GM12878 (cell line): ENCODE data around the gene TBCA. TPM values are rescaled to one million over a fixed set of nuclear protein-coding genes. Genes with fewer than 3 reads are reported as not detected.

ENCODE experiments used
- ATAC-seq: fragments of 200-7000 bp; cut with Tn5 transposase; 3 replicates; pipeline ENCODE4 v1.9.1; 2020; ENCODE audit warnings: mild to moderate bottlenecking, moderate library complexity
- BruUV-seq: library from RNA; stranded (reverse); fragments of 400-500 nt; replicated peaks from 2 replicates; lab custom pipeline; 2021; lab: Mats Ljungman, UMichigan
- CTCF ChIA-PET: fragments of 300-600 bp; sonication (Branson Sonifier 250); formaldehyde crosslinking; extraction: SDS; loops from one replicate; lab custom pipeline; 2021; ENCODE audit warnings: inconsistent platforms; lab: Yijun Ruan, JAX
- POLR2A ChIA-PET: fragments of 350-600 bp; formaldehyde crosslinking; extraction: SDS; loops from one replicate; lab custom pipeline; 2021; ENCODE audit warnings: inconsistent platforms; lab: Charles Lee
- RAD21 ChIA-PET: fragments of 300-600 bp; sonication (Branson Sonifier 250); formaldehyde crosslinking; loops from one replicate; lab custom pipeline; 2023; ENCODE audit warnings: antibody characterized with exemption; ENCODE audit not compliant: unreplicated experiment; lab: Charles Lee
- SMC1A ChIA-PET: fragments of 300-600 bp; sonication (Branson Sonifier 250); formaldehyde crosslinking; loops from one replicate; lab custom pipeline; 2023; ENCODE audit not compliant: unreplicated experiment, uncharacterized antibody; lab: Charles Lee
- DNase-seq: peaks from one replicate; pipeline ENCODE4 v3.0.0-alpha.2; 2011; ENCODE audit warnings: low read depth, low spot score
- FAIRE-seq: peaks from 3 replicates; lab custom pipeline; 2011; peaks lifted over from hg19 to GRCh38; lab: Jason Lieb, UNC
- H2AFZ ChIP-seq: 2 replicates; pipeline ENCODE4 v1.6.0; 2011; ENCODE audit warnings: low read depth, low read length, control low read depth; ENCODE audit not compliant: control insufficient read depth
- H3K27ac ChIP-seq: 2 replicates; pipeline ENCODE4 v1.5.1; 2011; ENCODE audit warnings: control low read depth; ENCODE audit not compliant: control insufficient read depth, insufficient read depth
- H3K27me3 ChIP-seq, 2 experiments: replicated peaks in 1 of 2; 2 replicates each; pipeline versions ENCODE4 v1.6.0 to v1.6.1; 2011; ENCODE audit warnings: low read length in 1 of 2; ENCODE audit not compliant: control insufficient read depth in 2 of 2, insufficient read depth in 2 of 2
- H3K36me3 ChIP-seq, 2 experiments: 2 replicates each; pipeline ENCODE4 v1.5.1; 2011; ENCODE audit warnings: low read length in 1 of 2; ENCODE audit not compliant: control insufficient read depth in 2 of 2, insufficient read depth in 2 of 2
- H3K4me1 ChIP-seq: 2 replicates; pipeline ENCODE4 v1.6.1; 2011; ENCODE audit warnings: mild to moderate bottlenecking, low read length, moderate library complexity, mixed read lengths; ENCODE audit not compliant: control insufficient read depth, insufficient read depth
- H3K4me2 ChIP-seq: 2 replicates; pipeline ENCODE4 v1.6.0; 2011; ENCODE audit warnings: control low read depth; ENCODE audit not compliant: control insufficient read depth, insufficient read depth
- H3K4me3 ChIP-seq: fragments of 200-600 bp; sonication (generic); 2 replicates; pipeline ENCODE4 v1.5.1; 2016
- H3K79me2 ChIP-seq: 2 replicates; pipeline ENCODE4 v1.6.0; 2011; ENCODE audit warnings: low read length; ENCODE audit not compliant: control insufficient read depth, insufficient read depth
- H3K9ac ChIP-seq: 2 replicates; pipeline ENCODE4 v1.8.0; 2011; ENCODE audit warnings: low read length, control low read depth, mixed read lengths; ENCODE audit not compliant: control insufficient read depth, insufficient read depth
- H3K9me3 ChIP-seq: replicated peaks from 3 replicates; pipeline ENCODE4 v1.5.1; 2011; ENCODE audit warnings: mild to moderate bottlenecking, low read length; ENCODE audit not compliant: control insufficient read depth, insufficient read depth
- H4K20me1 ChIP-seq: 2 replicates; pipeline ENCODE4 v1.6.0; 2011; ENCODE audit not compliant: control insufficient read depth, insufficient read depth
- BACH1 ChIP-seq: fragments of 450-650 bp; IDR thresholded peaks from 2 replicates; pipeline ENCODE4 v1.6.1; 2017; ENCODE audit warnings: mild to moderate bottlenecking, borderline replicate concordance
- CEBPB ChIP-seq, 2 experiments: fragments of 150-350 bp in 1 of 2; IDR thresholded peaks; 2 replicates each; pipeline ENCODE4 v1.6.1; 2012 to 2014; ENCODE audit warnings: low read depth in 2 of 2, low read length in 2 of 2, borderline replicate concordance in 1 of 2, inconsistent platforms in 1 of 2
- SKIL ChIP-seq: fragments of 450-650 bp; IDR thresholded peaks from 2 replicates; pipeline ENCODE4 v1.6.1; 2017; ENCODE audit warnings: mild to moderate bottlenecking, low read depth, inconsistent platforms; ENCODE audit not compliant: poor library complexity, severe bottlenecking
- SMC3 ChIP-seq: IDR thresholded peaks from 2 replicates; pipeline ENCODE4 v1.6.1; 2011; ENCODE audit warnings: low read length, improper control_type of control experiment, borderline replicate concordance
- TBL1XR1 ChIP-seq: IDR thresholded peaks from 2 replicates; pipeline ENCODE4 v1.6.1; 2012; ENCODE audit warnings: low read depth, low read length, improper control_type of control experiment
- ZBTB11 ChIP-seq: fragments of 450-650 bp; formaldehyde crosslinking; IDR thresholded peaks from 2 replicates; pipeline ENCODE4 v1.5.0; 2022; ENCODE audit warnings: mild to moderate bottlenecking, missing genetic modification characterization
- ZBTB40 ChIP-seq: fragments of 450-650 bp; IDR thresholded peaks from 2 replicates; pipeline ENCODE4 v1.6.1; 2016; ENCODE audit warnings: mild to moderate bottlenecking, moderate library complexity, borderline replicate concordance
- WGBS: methylation state at CpG from one replicate; pipeline ENCODE4 v1.1.6; 2016; ENCODE audit warnings: low lambda C conversion rate; ENCODE audit not compliant: insufficient replicate concordance, insufficient coverage; ENCODE audit errors: missing lambda C conversion rate; 5-methylcytosine and 5-hydroxymethylcytosine counted together
- in situ Hi-C: fragments of 300-500 bp; cut with MboI; formaldehyde crosslinking; loops from 9 replicates; pipeline ENCODE4 v1.14.3; 2018; ENCODE audit warnings: mixed read lengths
- intact Hi-C: fragments of 100-400 bp; cut with micrococcal nuclease; formaldehyde crosslinking; loops from one replicate; pipeline ENCODE4 v1.14.2; 2022; ENCODE audit not compliant: unreplicated experiment
- polyA plus RNA-seq, 11 experiments: library from polyadenylated mRNA; depleted of rRNA in 4 of 11; unstranded in 6 of 11; stranded (reverse) in 5 of 11; fragments of >200 nt; fragmentation: Nextera tagmentation in 4 of 11; fragmentation: Illumina TruSeq in 1 of 11; extraction: Ambion mirVana in 4 of 11; extraction: Trizol in 1 of 11; gene quantifications; 1 replicate in 1 of 11; 2 replicates in 10 of 11; pipeline versions ENCODE4 v1.2.1 to v1.2.3, GENCODE V29; 2011 to 2016; ENCODE audit warnings: inconsistent platforms in 2 of 11, missing spikeins in 2 of 11, low read depth in 1 of 11
- total RNA-seq, 4 experiments: library from RNA; depleted of rRNA in 3 of 4; stranded (reverse); fragments of >200 nt in 3 of 4; fragmentation: Illumina TruSeq in 1 of 4; extraction: Trizol in 1 of 4; gene quantifications; 2 replicates each; pipeline versions ENCODE4 v1.2.1 to v1.2.3, GENCODE V29; 2013 to 2021
- TF ChIP-seq, protein P1 (sequence below): fragments of 450-650 bp; IDR thresholded peaks from 2 replicates; pipeline ENCODE4 v1.6.1; 2014; ENCODE audit warnings: mild to moderate bottlenecking

TBCA gene
- total and polyA plus RNA-seq, 10 of the 15 experiments (the other 5 are each of a cell fraction or from before 2014, with no cell fraction given) = 86.3 to 647 (median 294) TPM

- FAIRE-seq (no peak), ATAC-seq (no peak), DNase-seq (no peak)
- H3K36me3 ChIP-seq = no peaks in the 10 kb centered on the region
- in situ Hi-C loops = no loop called here
- no peaks in the 10 kb centered on the region for H3K27me3 ChIP-seq
- CTCF ChIA-PET = interaction anchor here (0.6 kb wide), 1 partner anchor 500 kb away, joined by 3 read pairs; no protein-coding TSS in a partner anchor
- H3K9me3 ChIP-seq = no peaks in the 10 kb centered on the region; the same call in 1 of the 3 replicates
- no peak overlapping the region for H3K4me2 ChIP-seq
- H3K27ac ChIP-seq = no peak overlapping the region
- peaks cover 37% of the 10 kb centered on the region for H3K79me2 ChIP-seq
- RAD21 ChIA-PET = no interaction called here
- H2AFZ ChIP-seq = no peak overlapping the region
- 90% methylated on average over 5 of the region's 5 CpGs for WGBS
- no peaks in the 10 kb centered on the region for H4K20me1 ChIP-seq
- POLR2A ChIA-PET = no interaction called here
- SMC1A ChIA-PET = interaction anchor here (0.7 to 1.1 kb wide), 3 partner anchors 8 to 94 kb away, joined by 3 to 4 read pairs (median 3); no protein-coding TSS in a partner anchor
- H3K9ac ChIP-seq = no peak overlapping the region
- H3K4me3 ChIP-seq = no peak overlapping the region
- intact Hi-C loops = loop anchor here (5.0 kb wide), 1 partner anchor 47 kb away; no protein-coding TSS in a partner anchor
- peaks cover 2% of the 10 kb centered on the region for H3K4me1 ChIP-seq
- no TSS peak for BruUV-seq
- TF ChIP-seq CEBPB (IDR thresholded peaks at IDR 0.05; ENCODE audit: borderline replicate concordance in 1 of 2, low read depth in 2 of 2, low read length in 2 of 2) = no peak
- TF ChIP-seq SMC3 = no peak
- no peak for TF ChIP-seq BACH1
- TF ChIP-seq SKIL = no peak
- TF ChIP-seq TBL1XR1 = no peak
- TF ChIP-seq, protein P1, sequence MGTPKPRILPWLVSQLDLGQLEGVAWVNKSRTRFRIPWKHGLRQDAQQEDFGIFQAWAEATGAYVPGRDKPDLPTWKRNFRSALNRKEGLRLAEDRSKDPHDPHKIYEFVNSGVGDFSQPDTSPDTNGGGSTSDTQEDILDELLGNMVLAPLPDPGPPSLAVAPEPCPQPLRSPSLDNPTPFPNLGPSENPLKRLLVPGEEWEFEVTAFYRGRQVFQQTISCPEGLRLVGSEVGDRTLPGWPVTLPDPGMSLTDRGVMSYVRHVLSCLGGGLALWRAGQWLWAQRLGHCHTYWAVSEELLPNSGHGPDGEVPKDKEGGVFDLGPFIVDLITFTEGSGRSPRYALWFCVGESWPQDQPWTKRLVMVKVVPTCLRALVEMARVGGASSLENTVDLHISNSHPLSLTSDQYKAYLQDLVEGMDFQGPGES = no peak
- no peak for TF ChIP-seq ZBTB40
- TF ChIP-seq ZBTB11 = no peak
These were observed 51.2 kb downstream of the TBCA start for GRCh38 chr5:77724934-77725333.
